Esophagus muscularis mucosa (tissue), 4 donors: Measurements from ENCODE around the gene SMTNL1. TPM values are rescaled to one million over a fixed set of nuclear protein-coding genes. Genes with fewer than 3 reads are reported as not detected.
A peak's percentile ranks its signal among the peaks of the same experiment; 100 is the strongest.

ENCODE experiments used
- DNase-seq: peaks from one replicate; pipeline ENCODE4 v3.0.0-alpha.2; 2017; ENCODE audit errors: extremely low spot score
- H3K27ac ChIP-seq, 4 donors: fragments of 200-600 bp; sonication (generic); replicated peaks in 1 of 4; 1 replicate in 3 of 4; 2 replicates in 1 of 4; pipeline ENCODE4 v1.5.1; 2016 to 2019; ENCODE audit warnings: mild to moderate bottlenecking in 1 of 4
- H3K27me3 ChIP-seq, 4 donors: fragments of 200-600 bp; sonication (generic); one replicate each; pipeline versions ENCODE4 v1.5.1 to v1.6.0; 2016 to 2019
- H3K36me3 ChIP-seq, 4 donors: fragments of 200-600 bp; sonication (generic); one replicate each; pipeline ENCODE4 v1.5.1; 2016 to 2019
- H3K4me1 ChIP-seq, 4 donors: fragments of 200-600 bp; sonication (generic); one replicate each; pipeline ENCODE4 v1.5.1; 2016 to 2019
- H3K4me3 ChIP-seq, 4 donors: fragments of 200-600 bp; sonication (generic); 1 replicate in 2 of 4; 2 replicates in 2 of 4; pipeline ENCODE4 v1.5.1; 2016 to 2019; ENCODE audit warnings: mild to moderate bottlenecking in 4 of 4, moderate library complexity in 1 of 4
- H3K9me3 ChIP-seq, 4 donors: fragments of 200-600 bp; sonication (generic); 1 replicate in 3 of 4; 2 replicates in 1 of 4; pipeline ENCODE4 v1.5.1; 2016 to 2019
- EP300 ChIP-seq: sonication (generic); formaldehyde crosslinking; IDR thresholded peaks from one replicate; pipeline ENCODE4 v1.6.1; 2017; ENCODE audit warnings: antibody characterized with exemption
- POLR2A ChIP-seq: fragments of 450-650 bp; IDR thresholded peaks from one replicate; pipeline ENCODE4 v1.6.1; 2017; ENCODE audit warnings: antibody characterized with exemption, moderate library complexity, mild to moderate bottlenecking, low read depth
- POLR2AphosphoS5 ChIP-seq, 2 donors: sonication (generic); formaldehyde crosslinking; IDR thresholded peaks; one replicate each; pipeline ENCODE4 v1.6.1; 2017; ENCODE audit warnings: antibody characterized with exemption in 2 of 2
- WGBS: methylation state at CpG from one replicate; pipeline ENCODE4 v1.1.5; 2018; 5-methylcytosine and 5-hydroxymethylcytosine counted together
- intact Hi-C: fragments of 100-400 bp; cut with DNase I; formaldehyde crosslinking; loops from one replicate; pipeline ENCODE4 v1.15.1; 2023
- total RNA-seq, 4 donors: library from RNA; depleted of rRNA; stranded (reverse); fragments of >200 nt; gene quantifications; one replicate each; pipeline versions ENCODE4 v1.1.0 to v1.2.1, GENCODE V29; 2016
- TF ChIP-seq, protein P1 (sequence below), 3 experiments: fragments of 200-600 bp in 2 of 3; fragments of 450-650 bp in 1 of 3; sonication (generic) in 2 of 3; IDR thresholded peaks; one replicate each; pipeline ENCODE4 v1.5.1; 2017 to 2019; ENCODE audit warnings: antibody characterized with exemption in 3 of 3, mild to moderate bottlenecking in 2 of 3, moderate library complexity in 1 of 3

SMTNL1 gene
- total RNA-seq, 4 donors from 2014 or later: not detected

DNA sequence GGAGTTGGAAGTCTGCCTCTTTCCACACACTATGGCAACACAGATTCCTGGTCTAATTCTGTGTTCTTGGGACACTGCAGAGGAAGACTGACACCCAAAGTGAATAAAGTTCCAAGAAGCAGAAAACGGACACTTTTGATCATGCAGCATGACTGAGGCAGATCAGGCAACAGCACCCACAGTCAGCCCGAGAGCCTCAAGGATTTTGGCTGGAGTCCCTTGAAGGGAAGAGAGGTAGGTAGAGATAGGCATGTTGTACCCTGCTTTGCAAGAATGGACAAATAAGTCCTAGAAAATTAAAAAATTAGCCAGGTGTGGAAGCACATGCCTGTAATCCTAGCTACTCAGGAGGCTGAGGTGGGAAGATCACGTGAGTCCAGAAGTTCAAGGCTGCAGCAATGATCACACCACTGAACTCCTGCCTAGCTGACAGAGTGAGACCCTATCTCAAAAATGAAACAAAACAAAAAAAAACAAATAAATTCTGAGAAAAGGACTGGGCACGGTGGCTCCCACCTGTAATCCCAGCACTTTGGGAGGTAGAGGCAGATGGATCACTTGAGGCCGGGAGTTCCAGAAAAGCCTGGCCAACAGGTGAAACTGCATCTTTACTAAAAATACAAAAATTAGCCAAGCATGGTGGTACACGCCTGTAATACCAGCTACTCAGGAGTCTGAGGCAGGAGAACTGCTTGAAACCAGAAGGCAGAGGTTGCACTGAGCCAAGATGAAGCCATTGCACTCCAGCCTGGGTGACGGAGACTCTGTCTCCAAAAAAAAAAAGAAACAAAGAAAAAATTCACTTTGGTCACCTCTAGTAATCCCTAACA lies 28.8 kb upstream of the SMTNL1 start:
- H3K27me3 ChIP-seq: no peaks in the 10 kb centered on the region
- intact Hi-C loops: no loop called here
- H3K36me3 ChIP-seq: peaks cover 0 to 48% (median 10%) of the 10 kb centered on the region in 4 donors
- H3K9me3 ChIP-seq: no peaks in the 10 kb centered on the region
- TF ChIP-seq POLR2AphosphoS5 (IDR thresholded peaks at IDR 0.05): no peak
- TF ChIP-seq, protein P1, sequence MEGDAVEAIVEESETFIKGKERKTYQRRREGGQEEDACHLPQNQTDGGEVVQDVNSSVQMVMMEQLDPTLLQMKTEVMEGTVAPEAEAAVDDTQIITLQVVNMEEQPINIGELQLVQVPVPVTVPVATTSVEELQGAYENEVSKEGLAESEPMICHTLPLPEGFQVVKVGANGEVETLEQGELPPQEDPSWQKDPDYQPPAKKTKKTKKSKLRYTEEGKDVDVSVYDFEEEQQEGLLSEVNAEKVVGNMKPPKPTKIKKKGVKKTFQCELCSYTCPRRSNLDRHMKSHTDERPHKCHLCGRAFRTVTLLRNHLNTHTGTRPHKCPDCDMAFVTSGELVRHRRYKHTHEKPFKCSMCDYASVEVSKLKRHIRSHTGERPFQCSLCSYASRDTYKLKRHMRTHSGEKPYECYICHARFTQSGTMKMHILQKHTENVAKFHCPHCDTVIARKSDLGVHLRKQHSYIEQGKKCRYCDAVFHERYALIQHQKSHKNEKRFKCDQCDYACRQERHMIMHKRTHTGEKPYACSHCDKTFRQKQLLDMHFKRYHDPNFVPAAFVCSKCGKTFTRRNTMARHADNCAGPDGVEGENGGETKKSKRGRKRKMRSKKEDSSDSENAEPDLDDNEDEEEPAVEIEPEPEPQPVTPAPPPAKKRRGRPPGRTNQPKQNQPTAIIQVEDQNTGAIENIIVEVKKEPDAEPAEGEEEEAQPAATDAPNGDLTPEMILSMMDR (IDR thresholded peaks at IDR 0.05): no peak
- TF ChIP-seq EP300: no peak
- TF ChIP-seq POLR2A: no peak
- no peak overlapping the region for H3K4me3 ChIP-seq
- H3K27ac ChIP-seq: no peak overlapping the region
- peaks cover 0 to 11% (median 6%) of the 10 kb centered on the region in 4 donors for H3K4me1 ChIP-seq
- DNase-seq: no peak
- 86% methylated on average over 7 of the region's 7 CpGs for WGBS

DNA sequence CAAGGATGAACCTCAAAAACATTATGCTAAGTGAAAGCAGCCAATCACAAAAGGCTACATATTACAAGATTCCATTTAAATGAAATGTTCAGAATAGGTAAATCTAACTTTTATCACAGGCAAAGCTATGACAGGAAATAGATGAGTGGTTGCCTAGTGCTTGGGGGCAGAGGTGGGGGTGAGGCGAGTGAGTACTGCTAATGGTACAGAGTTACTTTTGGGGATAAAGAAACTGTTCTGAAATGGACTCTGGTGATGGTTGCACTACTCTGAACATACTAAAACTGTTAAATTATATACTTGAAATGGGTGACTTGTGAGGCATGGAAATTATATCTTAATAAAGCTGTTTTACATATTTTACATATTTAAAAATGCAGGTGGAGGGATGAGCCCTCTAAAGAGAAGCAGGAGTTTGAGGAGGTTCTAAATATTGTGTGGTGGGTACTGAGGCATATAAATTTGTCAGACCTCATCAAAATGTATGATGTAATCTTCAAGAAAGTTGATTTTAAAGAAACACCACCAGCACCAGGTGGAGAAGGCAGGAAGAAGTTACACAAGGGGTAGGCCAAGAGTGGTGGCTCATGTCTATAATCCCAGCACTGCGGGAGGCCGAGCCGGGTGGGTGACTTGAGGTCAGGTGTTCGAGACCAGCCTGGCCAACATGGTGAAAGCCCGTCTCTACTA lies 25.5 kb upstream of the SMTNL1 start:
- H3K9me3 ChIP-seq: no peaks in the 10 kb centered on the region
- no peak overlapping the region for H3K4me3 ChIP-seq
- no peaks in the 10 kb centered on the region for H3K27me3 ChIP-seq
- intact Hi-C loops: no loop called here
- no peak for TF ChIP-seq POLR2A
- TF ChIP-seq, protein P1 (IDR thresholded peaks at IDR 0.05): no peak
- TF ChIP-seq POLR2AphosphoS5 (IDR thresholded peaks at IDR 0.05): no peak
- TF ChIP-seq EP300: no peak
- no peak overlapping the region for H3K27ac ChIP-seq
- DNase-seq: no peak
- peaks cover 0 to 22% (median 7%) of the 10 kb centered on the region in 4 donors for H3K36me3 ChIP-seq
- 82% methylated on average over 6 of the region's 6 CpGs for WGBS
- H3K4me1 ChIP-seq: peaks cover 9 to 31% (median 24%) of the 10 kb centered on the region in 4 donors

- 82% methylated on average over 12 of the region's 12 CpGs for WGBS
- H3K4me3 ChIP-seq: no peak overlapping the region
- H3K9me3 ChIP-seq: no peaks in the 10 kb centered on the region
- intact Hi-C loops: no loop called here
- H3K27me3 ChIP-seq: no peaks in the 10 kb centered on the region
- TF ChIP-seq, protein P1 (IDR thresholded peaks at IDR 0.05): no peak
- TF ChIP-seq POLR2AphosphoS5 (IDR thresholded peaks at IDR 0.05) (no peak), POLR2A (no peak), EP300 (no peak)
- peaks cover 9 to 31% (median 24%) of the 10 kb centered on the region in 4 donors for H3K4me1 ChIP-seq
- peaks cover 0 to 14% (median 7%) of the 10 kb centered on the region in 4 donors for H3K36me3 ChIP-seq
- peak overlapping the region in 3 of 4 donors; percentile 80 to 82 (median 81) for H3K27ac ChIP-seq
- no peak for DNase-seq
Observed at GRCh38 chr11:57512646-57513451, 24.5 kb upstream of the SMTNL1 start.

DNA sequence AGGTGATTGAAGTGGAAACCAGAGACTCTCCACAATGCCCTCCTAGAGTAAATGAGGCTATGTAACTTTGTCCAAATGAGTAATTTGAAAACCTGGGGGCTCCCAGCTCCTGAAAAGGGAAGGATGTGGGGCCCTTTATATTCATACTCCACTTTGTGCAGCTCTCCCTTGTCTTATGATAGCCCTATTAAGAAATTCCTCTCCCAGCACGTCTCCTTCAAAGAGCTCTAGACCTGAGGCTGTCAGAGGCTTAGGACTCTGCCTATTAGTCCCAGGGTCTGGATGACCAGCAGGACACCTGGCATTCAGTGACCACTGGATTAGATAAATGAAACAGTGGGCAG lies 24.0 kb upstream of the SMTNL1 start:
- H3K27ac ChIP-seq: peak overlapping the region in 3 of 4 donors; percentile 80 to 82 (median 81)
- WGBS: 43% methylated on average over 1 of the region's 1 CpG
- H3K4me3 ChIP-seq: peak overlapping the region in 3 of 4 donors; percentile 82 to 98 (median 95)

More for the DNA sequence above, 24.0 kb upstream of the SMTNL1 start:
- TF ChIP-seq, protein P1 (IDR thresholded peaks at IDR 0.05): no peak
- no peak for TF ChIP-seq POLR2AphosphoS5 (IDR thresholded peaks at IDR 0.05)
- TF ChIP-seq POLR2A: no peak
- no peak for TF ChIP-seq EP300
- H3K36me3 ChIP-seq: peaks cover 0 to 13% (median 4%) of the 10 kb centered on the region in 4 donors
- no peak for DNase-seq
- intact Hi-C loops: no loop called here
- no peaks in the 10 kb centered on the region for H3K9me3 ChIP-seq
- no peaks in the 10 kb centered on the region for H3K27me3 ChIP-seq
- H3K4me1 ChIP-seq: peaks cover 9 to 31% (median 24%) of the 10 kb centered on the region in 4 donors
